ENCODE measurements around the gene SLC5A10. TPM values are rescaled to one million over a fixed set of nuclear protein-coding genes. Genes with fewer than 3 reads are reported as not detected.

The SLC5A10 gene
- total RNA-seq, 4 donors from 2014 or later, result not detected

DNA sequence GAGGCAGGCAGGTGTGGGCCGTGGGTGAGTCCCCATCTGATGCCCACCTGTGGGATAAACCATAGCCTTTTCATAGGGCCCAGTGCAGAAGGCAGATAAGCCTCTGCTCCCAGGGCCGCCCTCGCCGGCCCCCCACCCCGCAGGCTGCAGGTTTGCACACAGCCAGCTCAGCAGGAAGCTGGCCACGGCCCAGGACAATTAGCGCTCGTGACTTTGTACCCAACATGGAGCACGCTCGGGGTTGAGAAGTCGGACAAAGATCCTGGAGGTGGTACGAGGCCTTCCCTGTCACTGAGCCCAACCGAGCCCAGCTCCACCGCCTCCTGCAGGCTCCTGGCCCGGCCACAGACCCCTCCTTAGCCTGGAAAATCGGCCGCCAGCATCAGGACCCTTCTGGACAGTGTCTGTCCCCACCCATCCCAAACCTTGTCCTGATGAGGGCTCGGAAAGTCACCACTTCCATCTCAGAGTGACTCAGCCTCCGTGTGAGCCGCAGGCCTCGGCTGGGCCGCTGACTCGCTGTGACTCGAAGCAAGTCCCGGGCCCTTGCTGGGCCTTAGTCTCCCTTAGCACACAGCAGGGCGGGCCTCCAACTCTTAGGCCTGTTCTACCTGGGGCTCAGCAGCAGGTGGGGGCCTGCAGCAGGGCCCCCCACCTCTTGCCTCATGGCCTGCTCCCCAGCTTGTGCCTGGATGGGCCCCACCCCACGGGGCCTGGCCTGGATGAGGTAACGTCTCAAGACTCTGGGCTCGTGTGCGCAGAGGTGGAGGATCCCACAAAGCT, 29.9 kb downstream of the SLC5A10 start:
- no peak for DNase-seq (ENCODE audit: low spot score)
- TF ChIP-seq, protein P1, sequence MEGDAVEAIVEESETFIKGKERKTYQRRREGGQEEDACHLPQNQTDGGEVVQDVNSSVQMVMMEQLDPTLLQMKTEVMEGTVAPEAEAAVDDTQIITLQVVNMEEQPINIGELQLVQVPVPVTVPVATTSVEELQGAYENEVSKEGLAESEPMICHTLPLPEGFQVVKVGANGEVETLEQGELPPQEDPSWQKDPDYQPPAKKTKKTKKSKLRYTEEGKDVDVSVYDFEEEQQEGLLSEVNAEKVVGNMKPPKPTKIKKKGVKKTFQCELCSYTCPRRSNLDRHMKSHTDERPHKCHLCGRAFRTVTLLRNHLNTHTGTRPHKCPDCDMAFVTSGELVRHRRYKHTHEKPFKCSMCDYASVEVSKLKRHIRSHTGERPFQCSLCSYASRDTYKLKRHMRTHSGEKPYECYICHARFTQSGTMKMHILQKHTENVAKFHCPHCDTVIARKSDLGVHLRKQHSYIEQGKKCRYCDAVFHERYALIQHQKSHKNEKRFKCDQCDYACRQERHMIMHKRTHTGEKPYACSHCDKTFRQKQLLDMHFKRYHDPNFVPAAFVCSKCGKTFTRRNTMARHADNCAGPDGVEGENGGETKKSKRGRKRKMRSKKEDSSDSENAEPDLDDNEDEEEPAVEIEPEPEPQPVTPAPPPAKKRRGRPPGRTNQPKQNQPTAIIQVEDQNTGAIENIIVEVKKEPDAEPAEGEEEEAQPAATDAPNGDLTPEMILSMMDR (IDR thresholded peaks at IDR 0.05), result no peak
- no peak for ATAC-seq (ENCODE audit: low FRiP score)

DNA sequence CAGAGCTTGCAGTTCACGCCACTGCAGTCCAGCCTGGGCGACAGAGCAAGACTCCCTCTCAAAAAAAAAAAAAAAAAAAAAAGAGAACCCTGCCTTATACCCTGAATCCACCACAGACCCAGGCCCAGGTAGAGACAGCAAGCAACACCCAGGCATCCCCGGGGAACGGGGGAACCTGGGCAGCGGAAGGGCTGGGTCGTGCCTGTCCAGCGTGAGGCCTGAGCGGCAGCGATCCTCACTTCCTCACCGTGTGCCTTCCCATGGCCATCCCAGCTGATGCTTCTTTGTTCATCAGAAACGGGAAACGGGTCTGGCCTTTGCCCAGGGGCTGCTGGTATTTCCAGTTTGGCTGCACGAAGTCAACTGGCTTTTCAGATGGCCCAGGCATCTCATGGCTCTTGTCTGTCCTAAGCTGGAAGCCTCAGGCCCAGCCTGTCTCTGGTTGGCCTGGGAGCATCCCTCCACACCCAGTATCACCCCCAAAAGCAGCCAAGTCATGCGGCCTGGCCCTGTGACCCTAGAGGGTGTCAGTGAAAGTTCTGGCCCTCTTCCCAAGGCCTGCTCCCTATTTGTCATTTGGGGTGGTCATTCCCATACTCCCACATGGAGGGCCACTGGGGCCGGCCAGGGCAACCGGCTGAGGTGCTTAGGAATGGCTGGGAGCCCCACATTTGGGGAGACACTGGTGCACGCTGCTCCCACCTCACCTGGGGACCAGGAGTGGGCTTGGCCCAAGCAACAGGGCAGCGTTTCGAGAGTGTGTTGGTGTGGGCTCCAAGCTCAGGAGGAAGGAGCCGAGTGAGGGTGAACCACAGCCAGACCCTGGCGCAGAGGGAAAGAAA, 32.5 kb downstream of the SLC5A10 start:
- no peak for DNase-seq (ENCODE audit: low spot score)
- no peak for ATAC-seq (ENCODE audit: low FRiP score)
- TF ChIP-seq, protein P1 (IDR thresholded peaks at IDR 0.05), result no peak

DNA sequence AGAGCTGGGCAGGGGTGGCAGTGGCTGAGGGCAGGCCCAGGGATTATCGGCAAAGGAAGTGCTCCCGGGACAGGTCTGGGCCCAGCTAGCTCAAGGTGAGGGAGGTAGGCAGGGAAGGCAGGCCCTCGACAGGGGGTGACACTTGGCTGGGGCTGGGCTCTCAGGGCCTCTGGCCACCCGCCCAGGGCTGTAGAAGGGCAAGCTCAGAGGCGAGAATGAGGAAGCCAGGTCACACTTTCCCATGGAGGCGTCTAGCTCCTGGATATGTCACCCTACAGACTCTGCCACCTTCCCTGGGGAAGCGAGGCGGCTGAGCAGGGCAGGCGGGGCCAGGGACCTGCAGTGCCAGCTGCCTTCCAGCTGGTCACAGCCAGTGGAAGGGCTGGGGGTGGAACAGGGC, 33.5 kb downstream of the SLC5A10 start:
- no peak for DNase-seq (ENCODE audit: low spot score)
- TF ChIP-seq, protein P1 (IDR thresholded peaks at IDR 0.05), result no peak
- no peak for ATAC-seq (ENCODE audit: low FRiP score)

DNA sequence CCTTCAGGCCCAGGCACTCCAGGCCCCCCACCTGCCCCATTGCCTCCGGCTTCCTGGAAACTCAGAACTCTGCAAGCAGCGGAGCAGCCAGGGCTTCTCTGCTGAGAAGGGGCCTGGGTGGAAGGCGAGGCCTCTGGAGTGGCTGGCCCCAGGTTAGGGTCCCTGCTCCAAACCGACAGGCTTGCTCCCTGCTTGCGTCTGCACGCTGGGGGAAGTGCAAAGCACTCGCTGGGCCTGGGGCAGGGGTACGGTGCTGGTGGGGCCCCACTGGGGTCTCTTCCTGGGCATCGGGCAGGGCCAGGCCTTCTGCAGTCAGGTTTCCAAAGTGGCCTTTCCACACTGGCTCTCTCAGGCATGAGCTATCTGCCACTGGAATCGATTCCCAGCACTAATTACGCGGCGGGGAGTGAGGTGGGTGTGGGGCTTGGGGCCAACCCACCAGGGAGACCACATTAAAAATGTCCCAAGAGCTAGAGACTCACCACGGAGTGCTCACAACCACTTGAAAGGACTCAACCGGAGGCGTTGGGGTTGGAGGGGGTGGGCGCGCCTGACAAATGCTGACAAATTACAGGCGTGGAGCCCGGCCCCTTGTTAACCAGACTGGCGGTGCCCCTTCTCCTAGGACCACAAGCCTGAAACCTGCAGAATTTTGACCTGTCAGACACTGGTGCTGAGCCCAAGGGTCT, 34.7 kb downstream of the SLC5A10 start:
- DNase-seq (ENCODE audit: low spot score) (no peak), ATAC-seq (ENCODE audit: low FRiP score) (no peak)
- TF ChIP-seq, protein P1 (IDR thresholded peaks at IDR 0.05), result no peak

DNA sequence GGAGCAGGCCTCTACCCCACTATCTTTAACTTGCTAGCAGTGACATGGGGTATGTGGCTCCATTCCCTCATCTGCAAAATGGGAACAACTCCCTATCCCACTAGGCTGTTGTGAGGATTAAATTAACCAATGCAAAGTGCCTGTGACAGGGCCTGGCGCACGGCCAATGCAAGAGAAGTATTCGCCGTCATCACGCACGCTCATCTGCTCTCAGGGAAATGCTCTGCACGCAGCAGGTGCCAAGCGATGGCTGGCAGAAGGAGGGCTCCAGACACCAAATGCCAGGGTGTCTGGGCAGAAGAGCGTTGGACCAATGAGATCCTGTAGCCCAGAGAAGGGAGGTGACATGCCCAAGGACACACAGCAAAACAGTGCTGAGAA, 35.3 kb downstream of the SLC5A10 start:
- TF ChIP-seq, protein P1 (IDR thresholded peaks at IDR 0.05), result no peak
- DNase-seq (ENCODE audit: low spot score) (no peak), ATAC-seq (ENCODE audit: low FRiP score) (no peak)

DNA sequence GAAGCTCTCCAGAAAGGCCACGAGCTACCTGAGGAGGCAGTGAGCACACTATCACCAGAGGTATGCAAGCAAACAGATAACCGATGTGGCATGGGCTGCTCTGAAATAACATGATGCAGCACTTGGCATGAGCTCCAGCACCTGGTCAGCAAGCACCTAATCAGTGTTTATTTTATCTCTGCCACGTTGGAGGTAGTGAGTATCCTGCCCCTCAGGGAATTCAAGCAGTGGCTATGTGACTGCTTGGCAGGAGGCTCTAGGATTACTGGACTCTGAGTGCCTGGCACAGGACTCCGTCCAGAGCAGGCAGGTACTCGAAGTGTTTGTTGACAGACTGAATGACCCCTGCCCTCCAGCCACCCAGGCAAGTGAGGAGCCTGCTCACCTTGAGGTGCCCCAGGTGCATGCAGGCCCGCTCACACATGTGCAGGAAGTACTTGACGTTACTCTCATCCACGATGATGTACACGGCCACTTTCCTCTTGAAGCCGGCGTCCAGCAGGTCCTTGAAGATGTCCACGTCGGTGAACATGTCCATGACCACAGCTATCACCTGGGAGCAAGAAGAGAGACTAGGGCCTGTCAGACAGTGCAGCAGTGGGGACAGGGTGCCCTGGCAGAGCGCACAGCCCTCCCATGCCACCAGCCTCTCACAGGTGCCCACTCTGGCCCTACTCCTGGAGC, 36.0 kb downstream of the SLC5A10 start:
- DNase-seq (ENCODE audit: low spot score), result no peak
- TF ChIP-seq, protein P1 (IDR thresholded peaks at IDR 0.05), result no peak
- no peak for ATAC-seq (ENCODE audit: low FRiP score)

All from omental fat pad (tissue), 4 donors.